Measurements from ENCODE around the gene FAM216A. TPM values are rescaled to one million over a fixed set of nuclear protein-coding genes. Genes with fewer than 3 reads are reported as not detected.

FAM216A gene
- total and polyA plus RNA-seq, 2 of the 4 experiments (the other 2 are of a cell fraction): 14.0 to 31.1 TPM

GRCh38 chr12:110528277-110528839 is 59.7 kb downstream of the FAM216A start:
- BruUV-seq (replicated peaks): no TSS peak
- Histone ChIP-seq H2BK15ac (ENCODE audit: low read depth, low read length) (no peak overlapping the region), H2AFZ (replicated peaks; ENCODE audit: low read length, poor library complexity) (no peak overlapping the region), H4K5ac (ENCODE audit: low read depth, low read length) (no peak overlapping the region), H3K18ac (ENCODE audit: low read depth, low read length) (no peak overlapping the region), H2AK9ac (replicated peaks; ENCODE audit: low read depth, low read length, poor library complexity) (no peak overlapping the region), H3K9me3 (ENCODE audit: control insufficient read depth, insufficient read depth, low read length) (no peaks in the 10 kb centered on the region), H2BK5ac (ENCODE audit: low read depth, low read length, poor library complexity, severe bottlenecking) (no peak overlapping the region), H3K14ac (replicated peaks; ENCODE audit: low read depth, low read length) (no peak overlapping the region), H2BK120ac (ENCODE audit: low read depth, low read length) (no peak overlapping the region), H3K4me2 (ENCODE audit: low read depth, low read length) (no peak overlapping the region), H2AK5ac (ENCODE audit: low read depth, low read length) (no peak overlapping the region), H3K9me1 (ENCODE audit: insufficient read depth, low read length) (peaks cover 6% of the 10 kb centered on the region), H4K20me1 (ENCODE audit: insufficient read depth, low read length) (0 out of 2 replicates have a peak, but pooled peaks cover 5% of the 10 kb centered on the region), H4K91ac (ENCODE audit: insufficient read depth, low read depth, low read length) (no peak overlapping the region), H3K4me3 (ENCODE audit: insufficient read depth, low read depth, low read length) (no peak overlapping the region), H3K4ac (ENCODE audit: low read depth, low read length) (no peak overlapping the region), H4K8ac (ENCODE audit: low read depth in 2 of 2, low read length in 2 of 2) (no peak overlapping the region), H3K27ac (ENCODE audit: insufficient read depth, low read length) (no peak overlapping the region), H2BK20ac (ENCODE audit: low read depth, low read length) (no peak overlapping the region), H3K23ac (ENCODE audit: low read depth, low read length) (no peak overlapping the region), H3K27me3 (ENCODE audit: control insufficient read depth, insufficient read depth, low read length) (no peaks in the 10 kb centered on the region), H3K56ac (ENCODE audit: extremely low read depth, insufficient read depth, low read length) (no peak overlapping the region), H3K9ac (ENCODE audit: low read depth, low read length) (no peak overlapping the region), H3K79me1 (ENCODE audit: low read depth in 1 of 2, low read length in 2 of 2) (peaks cover 12 to 13% of the 10 kb centered on the region in 2 experiments), H3K36me3 (ENCODE audit: control insufficient read depth, insufficient read depth, low read length) (peaks cover 2% of the 10 kb centered on the region; the same call in 1 of the 2 replicates), H3K4me1 (ENCODE audit: control insufficient read depth, insufficient read depth, low read length) (peaks cover 7% of the 10 kb centered on the region)
- dilution Hi-C loops (cut with HindIII; ENCODE audit: low sequenced_read_pairs, unreplicated experiment): no loop called here
- intact Hi-C loops (cut with micrococcal nuclease): no loop called here
- ATAC-seq (ENCODE audit: low read depth) (no peak), DNase-seq (no peak)
- TF ChIP-seq NFE2L2 (IDR thresholded peaks at IDR 0.05; ENCODE audit: low read depth, low read length) (no peak), CTCF (conservative IDR thresholded peaks at IDR 0.05; ENCODE audit: low read depth, low read length) (no peak), BHLHE40 (IDR thresholded peaks at IDR 0.05; ENCODE audit: low read depth, low read length) (no peak), MXI1 (IDR thresholded peaks at IDR 0.05; ENCODE audit: borderline replicate concordance, low read depth, low read length) (no peak), POLR2A (IDR thresholded peaks at IDR 0.05; ENCODE audit: low read depth, low read length) (no peak), RAD21 (IDR thresholded peaks at IDR 0.05; ENCODE audit: low read length) (no peak), SMC3 (IDR thresholded peaks at IDR 0.05; ENCODE audit: low read depth, low read length) (no peak), USF2 (IDR thresholded peaks at IDR 0.05; ENCODE audit: low read depth, low read length) (no peak), RCOR1 (IDR thresholded peaks at IDR 0.05; ENCODE audit: insufficient replicate concordance, low read length) (no peak), RFX5 (IDR thresholded peaks at IDR 0.05; ENCODE audit: low read depth, low read length) (no peak), CEBPB (IDR thresholded peaks at IDR 0.05; ENCODE audit: low read depth, low read length) (no peak), FOS (IDR thresholded peaks at IDR 0.05; ENCODE audit: low read depth, low read length) (no peak), ELK1 (IDR thresholded peaks at IDR 0.05; ENCODE audit: borderline replicate concordance, low read depth, low read length) (no peak), CHD1 (IDR thresholded peaks at IDR 0.05; ENCODE audit: low read depth, low read length) (no peak), MAZ (IDR thresholded peaks at IDR 0.05; ENCODE audit: borderline replicate concordance, low read depth, low read length) (no peak), MAFK (IDR thresholded peaks at IDR 0.05; ENCODE audit: low read depth, low read length) (no peak)
- whole genome bisulfite sequencing, 2 experiments (ENCODE audit: extremely low coverage in 2 of 2, insufficient read length in 1 of 2): 90% methylated on average over 2 of the region's 6 CpGs; no CpG with 5 or more reads in 1 of the 2 experiments
- ChIA-PET POLR2A (ENCODE audit: unreplicated experiment) (no interaction called here), CTCF (no interaction called here)
- in situ Hi-C loops (cut with MboI; ENCODE audit: low sequenced_read_pairs): no loop called here

Data from IMR-90 (cell line).